Ishikawa (cell line): Measurements from ENCODE around the gene CCNL1.

Experiments
- CEBPB ChIP-seq: IDR thresholded peaks from 2 replicates; pipeline ENCODE4 v1.6.1; 2012
- CREB1 ChIP-seq: IDR thresholded peaks from 2 replicates; pipeline ENCODE4 v1.6.1; 2012; ENCODE audit warnings: low read depth
- EGR1 ChIP-seq: IDR thresholded peaks from 2 replicates; pipeline ENCODE4 v1.6.1; 2012
- EP300 ChIP-seq: IDR thresholded peaks from 2 replicates; pipeline ENCODE4 v1.6.1; 2012; ENCODE audit warnings: borderline replicate concordance
- FOXM1 ChIP-seq: IDR thresholded peaks from 2 replicates; pipeline ENCODE4 v1.6.1; 2012; ENCODE audit warnings: low read depth, borderline replicate concordance
- MAX ChIP-seq: IDR thresholded peaks from 2 replicates; pipeline ENCODE4 v1.6.1; 2012
- NFIC ChIP-seq: IDR thresholded peaks from 2 replicates; pipeline ENCODE4 v1.6.1; 2012
- RAD21 ChIP-seq: IDR thresholded peaks from 2 replicates; pipeline ENCODE4 v1.6.1; 2012; ENCODE audit warnings: low read depth
- REST ChIP-seq: IDR thresholded peaks from 2 replicates; pipeline ENCODE4 v1.6.1; 2012; ENCODE audit warnings: low read depth, mild to moderate bottlenecking
- TAF1 ChIP-seq: IDR thresholded peaks from 2 replicates; pipeline ENCODE4 v1.6.1; 2012; ENCODE audit warnings: low read depth, mild to moderate bottlenecking
- TCF12 ChIP-seq: IDR thresholded peaks from 2 replicates; pipeline ENCODE4 v1.6.1; 2012; ENCODE audit warnings: low read depth
- TEAD4 ChIP-seq: IDR thresholded peaks from 2 replicates; pipeline ENCODE4 v1.6.1; 2012
- USF1 ChIP-seq: IDR thresholded peaks from 2 replicates; pipeline ENCODE4 v1.6.1; 2012
- YY1 ChIP-seq: IDR thresholded peaks from 2 replicates; pipeline ENCODE4 v1.6.1; 2012; ENCODE audit warnings: low read depth
- ZBTB7A ChIP-seq: IDR thresholded peaks from 2 replicates; pipeline ENCODE4 v1.6.1; 2012; ENCODE audit warnings: low read depth

Gene CCNL1

GRCh38 chr3:157149136-157149696, 10.7 kb downstream of the CCNL1 start:
- no peak for TF ChIP-seq EP300
- no peak for TF ChIP-seq TAF1
- no peak for TF ChIP-seq REST
- TF ChIP-seq FOXM1 = no peak
- TF ChIP-seq EGR1 = no peak
- no peak for TF ChIP-seq ZBTB7A
- no peak for TF ChIP-seq CEBPB
- TF ChIP-seq MAX = no peak
- no peak for TF ChIP-seq CREB1
- no peak for TF ChIP-seq USF1
- no peak for TF ChIP-seq NFIC
- TF ChIP-seq RAD21 = no peak
- no peak for TF ChIP-seq TEAD4
- TF ChIP-seq YY1 = no peak
- TF ChIP-seq TCF12 = no peak

- no peak for TF ChIP-seq TCF12
- no peak for TF ChIP-seq NFIC
- TF ChIP-seq FOXM1 = no peak
- no peak for TF ChIP-seq CREB1
- TF ChIP-seq TAF1 = no peak
- no peak for TF ChIP-seq TEAD4
- TF ChIP-seq YY1 = no peak
- no peak for TF ChIP-seq EP300
- TF ChIP-seq RAD21 = no peak
- TF ChIP-seq ZBTB7A = no peak
- TF ChIP-seq MAX = no peak
- no peak for TF ChIP-seq REST
- TF ChIP-seq EGR1 = no peak
- TF ChIP-seq USF1 = no peak
- no peak for TF ChIP-seq CEBPB
Measured at GRCh38 chr3:157148196-157148889, 11.6 kb downstream of the CCNL1 start.

GRCh38 chr3:157147099-157147803, 12.7 kb downstream of the CCNL1 start:
- TF ChIP-seq FOXM1 = no peak
- no peak for TF ChIP-seq REST
- no peak for TF ChIP-seq CREB1
- TF ChIP-seq TCF12 = no peak
- TF ChIP-seq ZBTB7A = no peak
- no peak for TF ChIP-seq YY1
- no peak for TF ChIP-seq MAX
- TF ChIP-seq EP300 = no peak
- TF ChIP-seq USF1 = no peak
- TF ChIP-seq RAD21 = no peak
- no peak for TF ChIP-seq NFIC
- no peak for TF ChIP-seq CEBPB
- TF ChIP-seq TAF1 = no peak
